ENCODE measurements around the gene DLG2.

DNA sequence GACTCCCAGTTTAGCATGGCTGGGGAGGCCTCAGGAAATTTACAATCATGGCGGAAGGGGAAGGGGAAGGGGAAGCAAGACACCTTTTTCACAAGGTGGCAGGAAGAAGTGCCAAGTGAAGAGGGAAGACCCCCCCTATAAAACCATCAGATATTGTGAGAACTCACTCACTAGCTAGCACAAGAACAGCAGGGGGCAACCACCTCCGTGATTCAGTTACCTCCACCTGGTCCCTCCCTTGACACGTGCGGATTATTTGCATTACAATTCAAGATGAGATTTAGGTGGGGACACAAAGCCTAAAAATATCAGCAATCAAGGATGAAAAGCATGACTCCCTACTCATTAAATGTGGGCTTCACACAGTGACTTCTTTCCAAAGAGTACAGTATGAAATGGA is 2186.0 kb downstream of the DLG2 start:
- TF ChIP-seq, protein P1, sequence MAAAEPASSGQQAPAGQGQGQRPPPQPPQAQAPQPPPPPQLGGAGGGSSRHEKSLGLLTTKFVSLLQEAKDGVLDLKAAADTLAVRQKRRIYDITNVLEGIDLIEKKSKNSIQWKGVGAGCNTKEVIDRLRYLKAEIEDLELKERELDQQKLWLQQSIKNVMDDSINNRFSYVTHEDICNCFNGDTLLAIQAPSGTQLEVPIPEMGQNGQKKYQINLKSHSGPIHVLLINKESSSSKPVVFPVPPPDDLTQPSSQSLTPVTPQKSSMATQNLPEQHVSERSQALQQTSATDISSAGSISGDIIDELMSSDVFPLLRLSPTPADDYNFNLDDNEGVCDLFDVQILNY (CRISPR knock-in tag; IDR thresholded peaks at IDR 0.05) = no peak
- TF ChIP-seq ZNF138 (CRISPR knock-in tag; conservative IDR thresholded peaks at IDR 0.05) = no peak
- no peak for TF ChIP-seq ZBTB21 (CRISPR knock-in tag; IDR thresholded peaks at IDR 0.05; ENCODE audit: borderline replicate concordance)
- TF ChIP-seq, protein P2, sequence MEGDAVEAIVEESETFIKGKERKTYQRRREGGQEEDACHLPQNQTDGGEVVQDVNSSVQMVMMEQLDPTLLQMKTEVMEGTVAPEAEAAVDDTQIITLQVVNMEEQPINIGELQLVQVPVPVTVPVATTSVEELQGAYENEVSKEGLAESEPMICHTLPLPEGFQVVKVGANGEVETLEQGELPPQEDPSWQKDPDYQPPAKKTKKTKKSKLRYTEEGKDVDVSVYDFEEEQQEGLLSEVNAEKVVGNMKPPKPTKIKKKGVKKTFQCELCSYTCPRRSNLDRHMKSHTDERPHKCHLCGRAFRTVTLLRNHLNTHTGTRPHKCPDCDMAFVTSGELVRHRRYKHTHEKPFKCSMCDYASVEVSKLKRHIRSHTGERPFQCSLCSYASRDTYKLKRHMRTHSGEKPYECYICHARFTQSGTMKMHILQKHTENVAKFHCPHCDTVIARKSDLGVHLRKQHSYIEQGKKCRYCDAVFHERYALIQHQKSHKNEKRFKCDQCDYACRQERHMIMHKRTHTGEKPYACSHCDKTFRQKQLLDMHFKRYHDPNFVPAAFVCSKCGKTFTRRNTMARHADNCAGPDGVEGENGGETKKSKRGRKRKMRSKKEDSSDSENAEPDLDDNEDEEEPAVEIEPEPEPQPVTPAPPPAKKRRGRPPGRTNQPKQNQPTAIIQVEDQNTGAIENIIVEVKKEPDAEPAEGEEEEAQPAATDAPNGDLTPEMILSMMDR (IDR thresholded peaks at IDR 0.05) = no peak
- no peak for TF ChIP-seq FOXK1 (CRISPR knock-in tag; IDR thresholded peaks at IDR 0.05)

All from WTC11 (cell line).